HG02943 (cell line): ENCODE results near the gene CACNA1G.

Experiments used
- ATAC-seq: cut with Tn5 transposase; IDR thresholded peaks from one replicate; pipeline ENCODE4 v1.9.1; 2021; ENCODE audit warnings: mild to moderate bottlenecking, low read depth, moderate library complexity; ENCODE audit not compliant: unreplicated experiment

CACNA1G gene

DNA sequence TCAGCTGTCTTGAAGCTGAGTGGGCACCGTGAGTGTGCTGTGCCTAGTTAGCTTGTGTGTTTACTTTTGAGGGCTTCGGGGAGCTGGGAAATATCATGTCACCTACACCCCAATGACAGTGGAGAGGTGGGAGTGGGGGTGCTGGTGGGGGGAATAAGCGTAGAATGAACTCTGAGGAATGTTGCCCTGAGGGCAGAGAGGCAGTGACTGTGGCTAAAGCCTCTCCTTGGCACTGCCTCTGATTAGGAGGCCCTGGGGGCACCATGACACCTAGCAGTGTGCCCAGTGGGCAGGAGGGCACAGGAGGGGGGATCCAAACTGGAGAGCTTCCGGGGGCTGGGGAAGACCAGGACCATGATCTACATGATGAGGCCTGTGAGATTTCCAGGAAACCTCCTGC is 24.8 kb downstream of the CACNA1G start:
- ATAC-seq = no peak

DNA sequence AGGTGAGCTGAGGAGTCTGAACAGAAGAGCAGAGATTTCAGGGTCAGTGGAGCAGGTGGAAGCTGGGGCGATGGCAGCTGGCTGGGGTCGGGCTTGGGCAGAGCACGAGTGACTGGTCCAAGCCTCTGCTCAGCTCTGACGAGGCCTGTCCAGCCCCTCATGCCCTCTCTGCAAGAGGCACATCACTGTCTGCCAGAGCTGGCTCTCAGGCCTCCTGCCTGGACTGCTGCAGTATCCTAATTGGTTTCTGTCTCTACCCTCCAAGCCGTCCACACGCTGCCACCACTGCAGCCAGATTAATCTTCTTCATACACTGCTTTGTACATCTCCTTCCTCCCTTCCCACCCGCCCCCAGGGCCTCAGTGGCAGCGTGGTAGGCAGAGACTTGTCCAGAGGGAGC is 25.4 kb downstream of the CACNA1G start:
- no peak for ATAC-seq

DNA sequence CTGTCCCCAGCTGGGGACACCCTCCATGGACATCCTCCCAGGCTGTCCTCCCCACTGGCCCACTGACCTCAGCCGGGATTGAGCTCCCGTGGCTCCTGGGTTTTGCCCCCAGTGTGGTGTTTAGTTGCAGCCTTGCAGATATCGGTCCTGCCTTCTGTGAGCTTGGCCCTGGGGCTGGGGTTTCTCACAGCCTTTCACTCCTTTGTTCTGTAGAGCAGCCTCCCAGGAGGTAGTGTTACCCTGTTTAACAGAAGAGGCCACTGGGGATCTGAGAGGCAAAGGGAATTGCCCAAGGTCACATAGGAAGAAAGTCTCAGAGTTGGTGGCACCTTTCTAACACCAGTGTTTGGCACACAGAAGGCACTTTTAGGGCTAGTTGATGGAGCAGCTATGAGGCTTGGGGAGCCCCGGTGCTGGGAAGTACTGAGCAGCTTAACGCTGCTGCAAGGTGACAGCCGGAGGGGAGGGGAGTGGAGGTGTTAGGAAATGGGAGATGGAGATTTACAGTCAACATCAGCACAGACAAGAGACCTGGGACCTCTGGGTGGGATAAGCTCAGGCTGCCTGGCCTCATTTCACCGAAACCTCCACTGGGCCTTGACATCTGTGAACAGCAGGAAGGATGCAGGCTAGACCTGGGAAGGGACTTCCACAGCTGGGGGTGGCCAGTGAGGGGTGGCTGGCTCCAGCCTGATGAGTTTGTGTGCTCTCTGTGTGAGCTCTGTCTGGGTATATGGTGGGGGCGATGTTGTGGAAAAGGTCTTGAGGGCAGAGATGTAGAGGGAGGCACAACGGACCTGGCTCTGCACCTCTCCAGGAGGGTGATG is 26.1 kb downstream of the CACNA1G start:
- ATAC-seq = no peak

DNA sequence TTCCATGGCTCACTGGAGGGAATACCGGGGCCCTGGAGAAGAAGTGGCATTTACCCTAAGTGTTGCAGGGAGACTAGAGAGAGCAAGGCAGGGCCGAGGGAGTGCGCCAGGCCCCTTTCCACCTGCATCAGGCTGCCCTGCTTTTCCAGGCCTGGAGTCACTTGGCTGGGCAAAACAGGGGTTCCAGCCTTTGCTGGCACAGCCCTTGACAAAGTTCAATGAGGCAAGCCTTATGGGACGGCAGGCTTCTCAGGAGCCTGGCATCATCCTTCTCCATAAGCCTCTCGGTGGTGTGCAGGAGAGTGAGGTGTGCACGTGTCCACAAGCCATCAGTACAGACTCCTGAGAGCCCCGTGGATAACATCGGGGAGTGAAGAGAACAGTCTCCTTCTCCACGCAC is 27.1 kb downstream of the CACNA1G start:
- no peak for ATAC-seq

DNA sequence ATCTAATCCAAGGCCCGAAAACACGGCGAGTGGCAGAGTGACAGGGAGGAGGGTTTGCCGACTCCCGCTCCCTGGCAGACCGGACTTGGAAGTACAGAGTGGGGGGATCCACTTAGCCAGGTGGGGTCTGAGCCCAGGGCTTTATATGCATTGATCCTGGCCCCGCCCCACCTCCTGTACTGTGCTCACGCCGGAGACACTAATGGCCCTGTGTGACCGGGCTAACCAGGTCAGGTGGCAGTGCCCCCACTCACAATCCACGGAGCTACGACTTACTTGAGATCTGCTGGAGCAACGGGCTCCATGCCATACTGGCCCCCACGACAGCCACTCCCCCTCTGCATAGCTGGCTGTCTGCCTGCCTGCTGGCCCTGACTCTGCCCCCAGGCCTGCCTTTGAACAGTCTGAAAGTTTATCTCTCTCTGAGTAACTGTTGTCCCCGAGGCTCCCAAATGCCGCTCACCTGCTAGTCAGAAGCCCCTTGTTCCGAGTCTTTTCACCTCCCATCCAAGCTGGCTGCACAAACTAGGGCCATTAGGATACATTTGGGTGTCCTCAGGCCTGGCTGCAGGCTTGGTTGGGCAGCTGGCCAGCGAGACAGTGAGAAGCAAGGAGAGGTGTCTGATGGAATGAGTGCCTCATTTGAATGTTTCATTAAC is 28.0 kb downstream of the CACNA1G start:
- ATAC-seq = no peak

DNA sequence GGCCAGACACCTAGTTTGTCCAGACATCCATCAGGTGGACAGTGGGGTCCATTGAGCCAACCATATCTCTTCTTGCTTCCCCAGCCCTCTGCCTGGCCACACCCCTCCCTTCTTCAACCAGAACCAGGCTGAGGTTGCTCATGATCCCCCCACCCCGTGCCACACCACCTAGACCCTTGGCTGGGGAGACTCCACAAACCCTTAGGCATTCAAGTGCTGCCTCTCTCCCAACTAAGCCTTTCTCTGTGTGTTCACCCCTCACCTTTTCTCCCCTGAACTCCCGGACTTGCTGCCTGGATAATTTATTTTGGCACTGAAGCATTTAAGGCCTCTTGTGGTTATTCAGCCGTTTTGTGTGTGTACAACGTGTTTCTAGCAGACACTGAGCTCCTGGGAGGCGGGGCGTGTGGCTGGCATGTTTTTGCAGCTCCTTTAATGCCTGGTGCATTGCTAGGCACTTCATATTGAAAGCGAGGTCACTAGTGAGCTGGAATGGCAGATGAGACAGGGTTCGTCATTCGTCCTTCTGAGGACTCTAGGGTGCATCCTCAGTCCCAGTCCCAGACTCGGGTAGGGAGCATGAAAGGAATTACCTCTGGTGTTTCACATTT is 28.7 kb downstream of the CACNA1G start:
- ATAC-seq = no peak

DNA sequence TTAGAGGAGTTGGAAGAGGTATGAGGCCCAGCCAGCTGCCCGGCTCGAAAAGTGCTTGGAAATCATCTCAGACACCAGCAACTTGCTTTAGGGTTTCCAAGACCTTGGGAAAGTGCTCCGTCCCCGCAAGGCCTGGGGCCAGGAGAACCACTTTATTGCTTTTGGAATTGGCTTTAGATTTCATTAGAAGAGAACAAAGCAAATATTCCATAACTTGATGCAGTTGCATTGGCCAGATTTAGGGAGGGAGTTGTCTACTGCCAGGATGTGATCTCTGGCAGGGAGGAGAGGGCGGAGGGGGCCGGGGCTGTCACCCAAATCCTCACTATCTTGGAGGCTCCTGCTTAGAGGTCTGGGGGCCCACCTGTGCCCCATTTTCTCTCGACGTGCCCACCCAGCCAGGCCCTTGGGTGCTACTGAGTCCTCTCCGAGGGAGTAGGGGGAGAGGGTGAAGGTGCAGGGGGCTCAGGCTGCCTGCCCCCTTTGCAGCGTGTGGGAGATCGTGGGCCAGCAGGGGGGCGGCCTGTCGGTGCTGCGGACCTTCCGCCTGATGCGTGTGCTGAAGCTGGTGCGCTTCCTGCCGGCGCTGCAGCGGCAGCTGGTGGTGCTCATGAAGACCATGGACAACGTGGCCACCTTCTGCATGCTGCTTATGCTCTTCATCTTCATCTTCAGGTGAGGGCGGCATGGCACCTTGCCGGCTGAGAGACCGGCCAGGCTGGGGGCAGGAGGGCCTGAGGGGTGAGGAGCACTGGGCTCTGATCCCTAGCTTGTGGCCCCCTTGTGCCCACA is 30.6 kb downstream of the CACNA1G start:
- no peak for ATAC-seq

DNA sequence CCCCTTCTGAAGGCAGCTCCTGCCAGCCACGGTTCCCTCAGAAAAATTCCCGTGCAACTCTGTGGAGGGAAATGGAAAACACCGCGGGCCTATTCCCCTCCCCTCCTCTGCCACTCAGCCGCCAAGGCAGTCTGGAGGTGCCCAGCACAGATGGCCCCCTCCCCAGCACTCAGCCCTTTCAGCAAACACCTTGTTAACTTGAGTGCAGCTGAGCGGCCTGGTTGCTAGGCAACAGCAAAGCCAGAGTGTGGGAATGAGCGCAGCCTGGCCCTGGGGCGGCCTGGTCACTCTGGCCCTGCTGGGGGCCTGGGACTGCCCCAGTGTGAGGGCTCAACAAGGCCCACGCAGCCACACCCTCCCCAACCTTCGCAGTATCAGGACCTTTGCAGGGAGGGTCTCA is 32.8 kb downstream of the CACNA1G start:
- no peak for ATAC-seq

DNA sequence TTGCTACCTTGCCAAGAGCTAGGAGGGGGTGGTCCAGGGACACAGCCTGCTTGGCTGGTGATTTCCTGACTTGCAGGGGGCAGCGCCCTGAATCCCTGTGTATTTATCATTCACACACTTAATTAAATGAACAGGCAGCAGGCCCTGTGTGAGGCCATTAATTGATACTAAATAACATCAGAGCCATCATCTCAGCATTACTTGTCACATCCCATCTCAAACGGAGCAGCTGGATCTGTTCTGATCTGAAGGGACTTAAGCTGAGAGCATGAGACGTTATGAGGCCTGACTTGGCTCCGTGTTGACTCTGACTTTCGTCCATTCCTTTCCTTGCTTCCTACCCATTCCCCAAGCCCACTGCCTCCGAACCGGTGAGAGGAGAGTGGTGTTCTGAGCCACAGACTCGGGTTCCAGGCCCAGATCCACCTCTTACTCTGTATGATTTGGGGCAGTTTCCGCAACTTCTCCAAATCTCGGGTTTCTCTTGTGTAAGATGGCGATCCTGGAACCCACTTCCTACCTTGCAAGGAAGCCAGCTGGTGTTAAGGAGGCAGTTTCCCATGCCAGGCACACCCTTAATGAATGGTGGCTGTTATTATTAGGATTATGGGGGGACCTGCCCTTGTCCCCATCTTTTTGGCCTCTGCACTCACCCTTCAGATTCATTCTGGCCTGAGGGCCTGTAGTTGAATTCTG is 33.8 kb downstream of the CACNA1G start:
- ATAC-seq = no peak

DNA sequence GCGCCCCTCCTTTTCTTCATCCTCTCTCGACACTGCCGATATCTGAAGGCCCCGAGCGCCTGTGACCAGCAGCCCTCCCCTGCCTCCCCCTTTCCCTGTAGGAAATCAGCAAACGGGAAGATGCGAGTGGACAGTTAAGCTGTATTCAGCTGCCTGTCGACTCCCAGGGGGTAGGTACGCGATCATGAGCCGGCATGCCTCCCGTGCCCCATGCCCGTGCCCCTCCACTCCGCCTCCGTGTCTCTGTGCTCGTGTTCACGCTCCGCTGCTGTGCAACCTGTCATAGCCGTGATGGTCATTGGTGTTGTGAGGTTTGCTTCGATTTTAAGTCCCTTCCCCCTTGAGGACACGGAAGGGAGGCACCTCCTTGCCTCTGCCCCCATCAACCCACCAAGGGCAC is 34.4 kb downstream of the CACNA1G start:
- ATAC-seq = no peak

DNA sequence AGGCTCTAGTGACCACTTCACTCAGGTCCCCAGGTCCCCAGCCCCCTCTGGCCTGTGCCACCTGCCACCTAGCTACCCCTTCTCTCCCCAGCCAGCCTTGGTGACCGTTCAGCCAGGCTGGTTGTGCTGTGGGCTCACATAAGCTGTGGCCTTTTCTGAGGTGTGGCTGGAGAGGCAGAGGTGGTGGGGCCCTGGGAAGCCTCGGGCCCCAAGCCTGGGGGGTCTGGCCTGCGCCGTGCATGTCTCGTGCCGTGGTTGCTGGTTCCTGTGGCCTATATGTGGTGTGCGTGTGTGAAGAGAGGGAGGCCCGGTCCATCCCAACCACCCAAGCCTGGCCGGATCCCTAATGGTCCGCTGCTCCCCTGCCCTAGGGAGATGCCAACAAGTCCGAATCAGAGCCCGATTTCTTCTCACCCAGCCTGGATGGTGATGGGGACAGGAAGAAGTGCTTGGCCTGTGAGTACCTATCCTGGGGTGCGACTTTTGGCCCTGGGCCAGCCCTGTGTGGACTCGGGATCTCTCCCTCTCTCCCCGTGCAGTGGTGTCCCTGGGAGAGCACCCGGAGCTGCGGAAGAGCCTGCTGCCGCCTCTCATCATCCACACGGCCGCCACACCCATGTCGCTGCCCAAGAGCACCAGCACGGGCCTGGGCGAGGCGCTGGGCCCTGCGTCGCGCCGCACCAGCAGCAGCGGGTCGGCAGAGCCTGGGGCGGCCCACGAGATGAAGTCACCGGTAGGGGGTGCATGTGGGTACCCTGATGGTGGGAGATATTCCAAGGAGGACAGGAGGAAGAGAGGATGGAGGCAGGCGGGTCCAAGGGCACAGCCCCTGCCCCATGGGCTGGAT is 35.9 kb downstream of the CACNA1G start:
- ATAC-seq = no peak

DNA sequence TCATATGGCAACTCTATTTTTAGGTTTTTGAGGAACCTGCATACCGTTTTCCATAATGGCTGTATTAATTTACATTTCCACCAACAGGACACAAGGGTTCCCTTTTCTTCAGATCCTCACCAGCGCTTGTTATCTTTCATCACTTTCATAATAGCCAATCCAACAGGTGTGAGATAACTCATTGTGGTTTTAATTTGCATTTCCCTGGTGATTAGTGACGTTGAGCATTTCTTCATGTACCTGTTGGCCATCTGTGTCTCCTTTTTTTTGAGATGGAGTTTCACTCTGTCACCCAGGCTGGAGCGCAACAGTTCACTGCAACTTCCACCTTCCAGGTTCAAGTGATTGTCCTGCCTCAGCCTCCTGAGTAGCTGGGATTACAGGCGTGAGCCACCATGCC is 38.0 kb downstream of the CACNA1G start:
- no peak for ATAC-seq

DNA sequence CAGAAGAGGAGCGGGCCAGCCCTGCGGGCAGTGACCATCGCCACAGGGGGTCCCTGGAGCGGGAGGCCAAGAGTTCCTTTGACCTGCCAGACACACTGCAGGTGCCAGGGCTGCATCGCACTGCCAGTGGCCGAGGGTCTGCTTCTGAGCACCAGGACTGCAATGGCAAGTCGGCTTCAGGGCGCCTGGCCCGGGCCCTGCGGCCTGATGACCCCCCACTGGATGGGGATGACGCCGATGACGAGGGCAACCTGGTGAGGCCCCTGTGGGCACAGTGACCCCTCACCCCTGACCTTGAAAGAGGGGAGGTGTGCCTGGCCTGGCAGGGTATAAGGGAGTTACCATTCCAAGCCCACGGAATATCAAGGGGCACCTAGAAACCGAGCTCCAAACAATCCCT is 39.1 kb downstream of the CACNA1G start:
- no peak for ATAC-seq

DNA sequence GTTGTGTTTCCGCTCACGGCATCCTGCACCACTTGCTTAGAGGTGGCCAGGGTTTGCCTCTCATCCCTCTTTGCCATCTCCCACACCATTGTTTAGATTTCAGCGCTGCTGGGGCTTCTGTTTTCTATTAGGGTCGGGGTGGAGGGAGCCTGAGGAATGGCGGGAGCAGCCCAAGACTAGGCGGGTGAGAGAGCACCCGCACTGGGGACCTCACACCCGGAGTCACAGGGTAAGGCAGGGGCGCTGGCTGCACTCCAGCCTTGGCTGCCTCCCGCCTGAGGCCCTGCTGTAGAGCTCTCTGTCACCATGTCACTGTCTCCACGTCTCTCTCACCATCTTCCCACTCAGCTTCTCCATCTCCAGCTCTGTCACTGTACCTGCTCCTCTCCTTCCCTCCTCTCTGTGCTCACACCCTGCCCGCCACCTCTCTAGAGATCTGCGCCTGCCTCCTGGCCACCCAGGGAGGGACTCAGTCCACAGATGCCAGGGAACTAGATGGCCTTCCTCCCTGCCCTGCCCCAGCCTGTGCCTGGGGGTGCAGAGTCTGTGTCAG is 41.4 kb downstream of the CACNA1G start:
- no peak for ATAC-seq

DNA sequence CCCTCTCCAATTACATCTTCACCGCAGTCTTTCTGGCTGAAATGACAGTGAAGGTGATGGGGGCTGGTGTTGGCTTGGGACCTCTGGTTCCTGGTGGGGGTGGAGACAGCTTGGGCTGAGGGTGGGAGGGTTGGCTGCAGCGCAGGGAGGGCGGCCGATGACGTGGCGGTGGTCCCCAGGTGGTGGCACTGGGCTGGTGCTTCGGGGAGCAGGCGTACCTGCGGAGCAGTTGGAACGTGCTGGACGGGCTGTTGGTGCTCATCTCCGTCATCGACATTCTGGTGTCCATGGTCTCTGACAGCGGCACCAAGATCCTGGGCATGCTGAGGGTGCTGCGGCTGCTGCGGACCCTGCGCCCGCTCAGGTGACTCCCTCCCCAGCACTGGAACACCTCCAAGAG is 42.3 kb downstream of the CACNA1G start:
- no peak for ATAC-seq

DNA sequence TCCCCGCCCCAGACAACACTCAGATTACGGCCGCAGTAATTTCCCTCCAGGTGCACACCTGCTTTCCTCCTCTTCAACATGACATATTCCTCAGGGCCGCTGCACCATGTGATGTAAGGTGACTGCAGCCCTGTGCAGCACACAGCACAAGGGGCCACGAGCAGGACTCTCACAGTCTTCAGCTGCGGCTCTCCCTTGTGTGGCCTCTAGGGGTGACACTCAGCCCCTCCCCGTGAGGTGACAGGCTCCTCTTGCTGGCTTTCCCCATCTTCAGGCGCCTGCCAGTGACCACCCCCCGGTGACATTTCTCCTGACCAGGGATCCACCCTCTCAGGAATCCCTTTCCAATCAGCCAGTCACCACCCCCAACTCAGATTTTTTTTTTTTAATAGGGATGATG is 42.8 kb downstream of the CACNA1G start:
- no peak for ATAC-seq

DNA sequence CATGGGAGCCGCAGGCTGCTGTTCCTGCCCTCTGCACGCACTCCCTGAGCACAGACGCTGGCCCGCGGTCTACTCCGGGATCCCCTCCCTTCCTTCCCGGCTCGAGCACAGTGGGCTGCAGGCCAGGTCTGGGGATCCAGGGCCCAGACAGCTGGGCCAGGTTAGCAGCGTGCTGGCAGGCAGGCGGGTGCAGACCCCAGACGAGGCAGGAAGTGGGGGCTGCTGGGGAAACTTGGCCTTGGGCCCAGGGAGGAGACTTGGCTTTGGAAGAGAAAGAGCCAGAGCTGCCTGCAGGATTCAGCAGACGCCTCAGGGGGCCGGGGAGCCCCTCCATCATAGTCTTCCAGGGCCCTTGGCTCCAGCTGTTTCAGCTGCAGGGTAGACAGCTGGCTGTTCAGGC is 44.0 kb downstream of the CACNA1G start:
- ATAC-seq = no peak

DNA sequence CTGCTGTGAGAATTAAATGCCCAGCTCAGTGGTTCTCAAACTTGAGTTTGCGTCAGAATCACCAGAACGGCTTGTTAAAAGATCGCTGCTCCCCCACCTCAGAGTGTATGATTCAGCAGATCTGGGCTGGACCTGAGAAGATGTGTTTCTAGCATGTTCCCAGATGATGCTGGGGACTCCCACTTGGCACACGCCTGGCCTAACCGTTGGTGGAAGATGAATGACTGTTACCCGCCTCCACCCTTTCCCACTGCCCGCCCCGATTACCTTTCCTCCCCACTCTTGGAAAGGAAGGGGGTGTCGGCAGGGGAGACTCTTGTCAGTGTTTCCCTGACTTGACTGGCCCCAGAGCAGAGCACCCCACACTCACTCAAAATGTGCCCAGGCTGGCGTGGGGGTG is 44.9 kb downstream of the CACNA1G start:
- no peak for ATAC-seq

DNA sequence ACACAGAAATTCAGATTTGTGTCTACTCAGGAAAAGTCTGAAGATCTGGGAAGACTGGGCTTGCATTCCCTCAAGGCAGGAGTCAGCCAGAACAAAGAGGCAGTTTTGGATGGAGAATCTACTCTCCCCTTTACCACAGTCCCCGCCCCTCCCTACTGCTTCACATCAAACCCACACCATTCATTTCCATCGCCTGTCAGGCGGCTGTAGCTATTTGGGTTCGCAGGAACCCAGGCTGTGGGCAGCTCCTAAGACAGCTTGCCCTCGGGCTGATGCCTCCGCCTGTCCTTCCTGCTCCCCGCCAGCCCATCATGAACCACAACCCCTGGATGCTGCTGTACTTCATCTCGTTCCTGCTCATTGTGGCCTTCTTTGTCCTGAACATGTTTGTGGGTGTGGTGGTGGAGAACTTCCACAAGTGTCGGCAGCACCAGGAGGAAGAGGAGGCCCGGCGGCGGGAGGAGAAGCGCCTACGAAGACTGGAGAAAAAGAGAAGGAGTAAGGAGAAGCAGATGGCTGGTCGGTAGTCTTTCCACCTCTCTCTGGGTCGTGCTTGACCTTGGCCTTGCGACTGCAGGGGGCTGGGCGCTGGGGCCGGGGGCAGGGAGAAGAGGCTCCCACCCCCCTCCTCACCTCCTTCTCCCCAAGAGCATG is 47.1 kb downstream of the CACNA1G start:
- no peak for ATAC-seq
